ENCODE results near the gene CFAP54. TPM values are rescaled to one million over a fixed set of nuclear protein-coding genes. Genes with fewer than 3 reads are reported as not detected.
"Not testable (repeated sequence)": the region's sequence is repeated elsewhere in the genome, so short reads cannot be mapped to it uniquely, and the experiment has no call there.

Gene CFAP54
- total RNA-seq, 4 donors from 2014 or later: 0.16 TPM; not detected in 3

- Histone ChIP-seq H3K4me1 (no peaks in the 10 kb centered on the region), H3K4me3 (no peak overlapping the region), H3K27ac (no peak overlapping the region), H3K36me3 (no peaks in the 10 kb centered on the region), H3K9me3 (no peaks in the 10 kb centered on the region), H3K27me3 (no peaks in the 10 kb centered on the region)
- TF ChIP-seq EP300 (IDR thresholded peaks at IDR 0.05): no peak
- no peak for TF ChIP-seq POLR2AphosphoS5 (IDR thresholded peaks at IDR 0.05)
- no peak for TF ChIP-seq POLR2A (IDR thresholded peaks at IDR 0.05)
- TF ChIP-seq CTCF (IDR thresholded peaks at IDR 0.05): no peak
- 61% methylated on average over 4 of the region's 4 CpGs for WGBS
- no peak for DNase-seq (ENCODE audit: low spot score in 2 of 2)
These were observed 81.9 kb downstream of the CFAP54 start for GRCh38 chr12:96571101-96571862.

DNA sequence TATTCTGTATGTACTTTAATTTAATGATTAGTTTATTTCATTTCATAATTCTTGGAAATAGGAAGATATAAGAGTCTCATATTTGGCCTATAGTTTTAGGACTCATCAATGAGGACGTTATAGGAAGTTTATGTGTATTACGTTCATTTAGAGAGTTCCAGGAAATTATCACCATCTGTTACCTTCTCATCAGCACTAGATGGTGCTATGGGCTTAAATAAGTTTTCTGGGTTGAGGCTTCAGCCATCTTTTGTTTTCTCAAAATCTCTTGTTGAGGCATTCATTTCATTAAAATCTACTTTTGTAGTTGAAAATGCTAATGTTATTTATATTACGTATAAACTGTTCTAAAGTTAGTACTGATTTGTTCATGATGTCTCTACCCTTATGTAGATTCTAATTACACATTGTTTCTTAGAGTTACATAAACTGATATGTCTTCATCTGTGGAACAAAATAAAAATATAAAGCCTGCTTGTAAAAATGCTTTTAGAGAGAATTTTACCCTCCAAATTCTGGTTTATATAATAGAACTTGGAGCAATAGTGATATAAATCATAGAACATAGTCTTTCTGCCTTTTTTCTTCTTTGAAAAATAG lies 89.2 kb downstream of the CFAP54 start:
- Histone ChIP-seq H3K4me3 (no peak overlapping the region), H3K9me3 (no peaks in the 10 kb centered on the region), H3K36me3 (no peaks in the 10 kb centered on the region), H3K4me1 (no peaks in the 10 kb centered on the region), H3K27ac (no peak overlapping the region), H3K27me3 (no peaks in the 10 kb centered on the region)
- 3% methylated on average over 3 of the region's 3 CpGs for WGBS
- no peak for TF ChIP-seq POLR2A (IDR thresholded peaks at IDR 0.05)
- TF ChIP-seq EP300 (IDR thresholded peaks at IDR 0.05): no peak
- TF ChIP-seq CTCF (IDR thresholded peaks at IDR 0.05): peak; percentile 15 to 33
- no peak for TF ChIP-seq POLR2AphosphoS5 (IDR thresholded peaks at IDR 0.05)
- no peak for DNase-seq (ENCODE audit: low spot score in 2 of 2)

GRCh38 chr12:96585977-96586376 lies 96.6 kb downstream of the CFAP54 start:
- TF ChIP-seq POLR2A (IDR thresholded peaks at IDR 0.05) (no peak), EP300 (IDR thresholded peaks at IDR 0.05) (no peak), CTCF (IDR thresholded peaks at IDR 0.05) (no peak), POLR2AphosphoS5 (IDR thresholded peaks at IDR 0.05) (no peak)
- no peaks in the 10 kb centered on the region for H3K36me3 ChIP-seq
- no peaks in the 10 kb centered on the region for H3K9me3 ChIP-seq
- no peaks in the 10 kb centered on the region for H3K27me3 ChIP-seq
- H3K4me1 ChIP-seq: no peaks in the 10 kb centered on the region
- H3K27ac ChIP-seq: no peak overlapping the region
- no peak for DNase-seq (ENCODE audit: low spot score in 2 of 2)
- no peak overlapping the region for H3K4me3 ChIP-seq
- WGBS: 92% methylated on average over 1 of the region's 1 CpG

- no peaks in the 10 kb centered on the region for H3K9me3 ChIP-seq
- H3K4me1 ChIP-seq: no peaks in the 10 kb centered on the region
- no peak overlapping the region for H3K4me3 ChIP-seq
- H3K27me3 ChIP-seq: no peaks in the 10 kb centered on the region
- 69% methylated on average over 2 of the region's 2 CpGs for WGBS
- TF ChIP-seq POLR2AphosphoS5 (IDR thresholded peaks at IDR 0.05) (no peak), CTCF (IDR thresholded peaks at IDR 0.05) (no peak), EP300 (IDR thresholded peaks at IDR 0.05) (no peak), POLR2A (IDR thresholded peaks at IDR 0.05) (no peak)
- no peak for DNase-seq (ENCODE audit: low spot score in 2 of 2)
- no peak overlapping the region for H3K27ac ChIP-seq
- H3K36me3 ChIP-seq: no peaks in the 10 kb centered on the region
These were observed 98.3 kb downstream of the CFAP54 start for GRCh38 chr12:96587691-96588090.

GRCh38 chr12:96590970-96591369 lies 101.6 kb downstream of the CFAP54 start:
- Histone ChIP-seq H3K4me3 (no peak overlapping the region), H3K36me3 (no peaks in the 10 kb centered on the region), H3K9me3 (no peaks in the 10 kb centered on the region), H3K27me3 (no peaks in the 10 kb centered on the region), H3K27ac (no peak overlapping the region), H3K4me1 (no peaks in the 10 kb centered on the region)
- 65% methylated on average over 4 of the region's 4 CpGs for WGBS
- no peak for TF ChIP-seq EP300 (IDR thresholded peaks at IDR 0.05)
- no peak for TF ChIP-seq POLR2A (IDR thresholded peaks at IDR 0.05)
- TF ChIP-seq POLR2AphosphoS5 (IDR thresholded peaks at IDR 0.05): no peak
- no peak for TF ChIP-seq CTCF (IDR thresholded peaks at IDR 0.05)
- DNase-seq (ENCODE audit: low spot score in 2 of 2): no peak

GRCh38 chr12:96604374-96604773 lies 115.0 kb downstream of the CFAP54 start:
- H3K27me3 ChIP-seq; H3K4me1 ChIP-seq; H3K36me3 ChIP-seq; H3K4me3 ChIP-seq; H3K27ac ChIP-seq; H3K9me3 ChIP-seq; DNase-seq (ENCODE audit: low spot score in 2 of 2): not testable (repeated sequence)
- 100% methylated on average over 2 of the region's 3 CpGs for WGBS

Data from suprapubic skin (tissue), 4 donors.